ENCODE measurements around the gene FARS2.

The FARS2 gene

DNA sequence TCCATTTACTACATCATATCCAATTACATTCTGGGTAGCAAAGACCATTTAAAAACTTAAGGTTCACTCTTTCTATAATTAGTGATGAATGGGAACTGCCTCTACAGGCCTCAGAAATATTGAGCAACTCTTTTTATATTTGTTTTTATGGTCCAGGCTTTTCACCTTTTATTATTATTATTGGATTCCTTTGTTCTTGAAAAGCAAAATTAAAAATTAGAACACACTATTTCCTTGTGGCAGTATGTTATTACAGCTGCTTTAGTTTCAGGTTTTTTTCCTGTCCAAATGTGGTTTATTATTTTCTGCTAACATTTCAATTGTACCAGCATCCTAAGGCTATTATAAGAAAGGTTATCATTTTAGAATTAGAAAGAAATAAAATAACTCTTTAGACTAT is 150.1 kb downstream of the FARS2 start:
- TF ChIP-seq GATA3 (IDR thresholded peaks at IDR 0.05; ENCODE audit: low read depth, low read length): no peak
- no peak for TF ChIP-seq GATA2 (IDR thresholded peaks at IDR 0.05; ENCODE audit: low read depth, low read length)

DNA sequence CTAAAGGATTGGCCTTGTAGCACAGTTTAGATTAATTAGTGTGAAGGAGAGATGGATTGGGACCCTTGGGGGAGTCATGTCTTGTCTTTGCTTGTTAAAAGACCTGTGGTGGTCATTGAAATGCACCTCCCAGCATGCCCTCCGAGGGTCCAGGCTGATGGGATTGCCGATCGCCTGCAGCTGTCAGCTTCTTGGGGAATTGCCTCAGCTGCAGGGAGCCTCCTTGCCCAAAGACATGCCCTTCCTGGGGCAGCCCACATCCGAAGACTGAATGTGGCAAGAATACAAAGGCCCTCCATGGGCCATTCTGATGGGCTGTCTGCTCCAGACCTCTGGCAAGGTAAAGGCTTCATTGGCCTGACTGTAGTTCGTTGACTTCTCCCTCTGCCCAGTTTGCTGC is 150.7 kb downstream of the FARS2 start:
- no peak for TF ChIP-seq GATA3 (IDR thresholded peaks at IDR 0.05; ENCODE audit: low read depth, low read length)
- no peak for TF ChIP-seq GATA2 (IDR thresholded peaks at IDR 0.05; ENCODE audit: low read depth, low read length)

DNA sequence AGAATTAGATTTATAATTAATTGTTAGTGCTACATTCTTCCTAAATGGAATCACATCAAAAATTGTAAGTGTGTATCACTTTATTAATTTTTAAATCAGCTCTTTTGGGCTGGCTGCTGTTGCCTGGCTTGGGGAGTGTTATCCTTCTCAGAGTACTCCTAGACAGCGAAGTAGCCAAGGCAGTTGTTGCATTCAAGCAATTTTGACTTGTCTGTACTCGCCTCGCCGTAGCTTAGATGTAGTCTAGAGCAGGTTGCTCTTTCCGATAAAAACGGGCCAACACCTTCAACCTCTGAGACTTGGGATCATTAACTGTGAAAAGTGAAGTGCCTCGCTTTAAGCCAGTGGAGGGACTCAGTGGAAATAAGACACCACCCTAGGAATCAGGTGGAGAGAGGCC is 151.3 kb downstream of the FARS2 start:
- TF ChIP-seq GATA3 (IDR thresholded peaks at IDR 0.05; ENCODE audit: low read depth, low read length): no peak
- no peak for TF ChIP-seq GATA2 (IDR thresholded peaks at IDR 0.05; ENCODE audit: low read depth, low read length)

DNA sequence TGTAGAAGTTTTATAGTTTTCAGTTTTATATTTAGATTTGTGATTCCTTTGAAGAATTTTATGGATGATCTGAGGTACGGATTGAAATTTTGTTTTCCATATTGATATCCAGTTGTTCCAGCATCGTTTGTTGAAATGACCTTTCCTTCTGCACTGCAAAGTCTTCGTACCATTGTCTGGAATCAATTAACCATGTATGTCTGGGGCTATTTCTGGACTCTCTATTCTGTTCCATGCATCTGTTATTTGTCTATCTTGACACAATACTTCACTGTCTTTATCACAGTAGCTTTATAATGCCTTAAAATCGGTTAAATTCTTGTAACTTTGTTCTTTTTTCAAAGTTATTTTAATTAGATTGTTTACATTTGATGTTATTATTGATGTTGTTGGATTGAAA is 154.9 kb downstream of the FARS2 start:
- TF ChIP-seq GATA2 (IDR thresholded peaks at IDR 0.05; ENCODE audit: low read depth, low read length) (no peak), GATA3 (IDR thresholded peaks at IDR 0.05; ENCODE audit: low read depth, low read length) (no peak)

- TF ChIP-seq GATA3 (IDR thresholded peaks at IDR 0.05; ENCODE audit: low read depth, low read length) (no peak), GATA2 (IDR thresholded peaks at IDR 0.05; ENCODE audit: low read depth, low read length) (no peak)
Observed at GRCh38 chr6:5422321-5422915, 161.1 kb downstream of the FARS2 start.

DNA sequence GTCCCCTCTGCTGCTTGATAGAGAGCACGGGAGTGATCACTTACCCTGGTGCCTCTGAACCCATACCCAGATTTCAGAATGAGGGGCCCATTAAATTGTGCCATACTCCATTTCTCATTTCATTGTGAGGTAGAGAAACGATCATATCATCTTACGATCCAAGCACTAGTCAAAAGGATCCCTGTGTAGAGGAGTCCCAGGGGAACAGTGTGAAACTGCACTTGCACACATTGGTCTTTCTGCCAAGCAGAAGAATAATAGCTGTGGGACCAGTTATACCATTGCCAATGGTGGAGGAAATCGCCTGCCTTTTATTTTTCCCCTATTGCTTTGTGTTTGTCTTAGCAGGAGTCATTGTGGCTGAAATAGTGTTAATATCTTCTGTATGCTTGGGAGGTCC is 161.9 kb downstream of the FARS2 start:
- TF ChIP-seq GATA2 (IDR thresholded peaks at IDR 0.05; ENCODE audit: low read depth, low read length) (no peak), GATA3 (IDR thresholded peaks at IDR 0.05; ENCODE audit: low read depth, low read length) (no peak)

DNA sequence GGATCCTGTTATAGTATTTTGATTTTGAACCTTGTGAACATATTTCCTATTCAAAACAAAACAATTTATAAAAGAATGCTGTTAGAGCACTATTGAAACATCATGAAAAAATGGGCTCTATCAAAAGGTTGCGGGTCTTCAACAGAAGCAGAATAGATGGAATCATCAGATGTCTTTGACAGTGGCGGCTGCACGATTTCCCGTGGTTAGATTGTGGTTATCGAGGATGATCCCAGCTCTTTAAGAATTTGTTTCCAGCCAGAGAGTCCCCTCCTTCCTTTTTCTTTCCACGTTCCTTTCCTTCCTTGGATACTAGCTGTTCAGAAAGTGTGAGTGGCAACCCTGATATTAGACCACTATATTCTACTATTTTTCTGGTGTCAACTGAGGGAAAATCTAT is 163.4 kb downstream of the FARS2 start:
- no peak for TF ChIP-seq GATA2 (IDR thresholded peaks at IDR 0.05; ENCODE audit: low read depth, low read length)
- TF ChIP-seq GATA3 (IDR thresholded peaks at IDR 0.05; ENCODE audit: low read depth, low read length): no peak

- TF ChIP-seq GATA2 (IDR thresholded peaks at IDR 0.05; ENCODE audit: low read depth, low read length): no peak
- TF ChIP-seq GATA3 (IDR thresholded peaks at IDR 0.05; ENCODE audit: low read depth, low read length): no peak
Observed at GRCh38 chr6:5425267-5425666, 164.0 kb downstream of the FARS2 start.

DNA sequence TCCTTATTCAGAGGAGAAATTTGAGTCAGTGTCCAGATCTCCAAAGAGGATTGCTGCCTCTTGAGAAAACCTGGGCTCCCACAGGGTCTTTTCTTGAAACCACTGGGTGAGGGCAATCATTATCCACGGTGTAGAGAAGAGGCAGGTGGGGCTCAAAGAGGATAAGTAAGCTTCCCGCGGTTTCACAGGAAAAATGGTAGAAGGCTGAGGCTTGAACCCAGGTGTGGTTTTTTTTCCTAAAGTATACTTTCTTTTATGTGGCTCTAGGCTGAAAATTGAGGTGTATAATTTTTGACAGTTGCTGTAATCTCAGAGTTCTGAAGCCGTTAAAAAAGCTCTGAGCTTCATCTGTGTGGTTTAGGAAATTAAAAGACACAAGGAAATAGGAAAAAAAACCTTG is 164.5 kb downstream of the FARS2 start:
- no peak for TF ChIP-seq GATA3 (IDR thresholded peaks at IDR 0.05; ENCODE audit: low read depth, low read length)
- TF ChIP-seq GATA2 (IDR thresholded peaks at IDR 0.05; ENCODE audit: low read depth, low read length): no peak

DNA sequence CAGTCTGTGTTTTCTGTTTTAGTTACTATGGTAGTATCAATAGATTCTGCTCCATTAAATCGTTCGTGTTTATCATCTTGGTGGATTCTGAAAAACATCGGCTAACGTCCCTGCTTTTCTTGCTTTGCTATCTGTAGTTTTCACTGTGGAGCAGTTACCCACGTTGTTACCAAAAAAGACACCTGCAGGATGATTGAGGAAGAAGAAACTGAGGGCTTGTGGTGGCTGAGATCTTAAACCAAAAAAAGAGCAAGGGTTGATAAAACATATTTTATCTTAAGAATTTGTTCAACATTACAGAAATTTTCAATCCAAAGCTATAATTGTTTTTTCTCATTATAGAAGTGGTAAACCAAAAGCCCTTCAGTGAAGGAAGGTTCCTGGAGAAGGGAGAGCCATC is 166.3 kb downstream of the FARS2 start:
- TF ChIP-seq GATA3 (IDR thresholded peaks at IDR 0.05; ENCODE audit: low read depth, low read length): no peak
- TF ChIP-seq GATA2 (IDR thresholded peaks at IDR 0.05; ENCODE audit: low read depth, low read length): no peak

GRCh38 chr6:5433324-5433723 is 172.0 kb downstream of the FARS2 start:
- TF ChIP-seq GATA3 (IDR thresholded peaks at IDR 0.05; ENCODE audit: low read depth, low read length) (no peak), GATA2 (IDR thresholded peaks at IDR 0.05; ENCODE audit: low read depth, low read length) (no peak)

DNA sequence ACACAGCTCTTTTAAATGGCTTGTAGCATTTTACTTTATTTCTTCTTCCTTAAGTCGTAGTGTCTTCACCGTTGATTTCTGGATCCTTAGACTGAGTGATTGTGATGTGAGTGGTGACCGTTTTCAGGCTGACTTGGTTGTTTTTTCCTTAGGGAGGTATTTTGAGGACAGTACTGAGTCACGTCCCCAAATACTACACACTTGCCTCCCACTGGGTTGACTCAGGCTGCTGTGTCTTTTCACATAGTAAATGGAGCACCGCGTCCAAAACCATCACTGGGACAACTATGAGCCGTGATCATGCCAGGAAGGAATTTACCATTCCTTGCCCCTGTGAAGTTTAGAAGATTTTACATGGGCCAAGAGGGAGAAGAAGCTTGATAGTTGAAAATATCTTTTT is 174.1 kb downstream of the FARS2 start:
- no peak for TF ChIP-seq GATA2 (IDR thresholded peaks at IDR 0.05; ENCODE audit: low read depth, low read length)
- no peak for TF ChIP-seq GATA3 (IDR thresholded peaks at IDR 0.05; ENCODE audit: low read depth, low read length)

- TF ChIP-seq GATA3 (IDR thresholded peaks at IDR 0.05; ENCODE audit: low read depth, low read length): no peak
- no peak for TF ChIP-seq GATA2 (IDR thresholded peaks at IDR 0.05; ENCODE audit: low read depth, low read length)
Observed at GRCh38 chr6:5438922-5439584, 177.7 kb downstream of the FARS2 start.

GRCh38 chr6:5439749-5440148 is 178.4 kb downstream of the FARS2 start:
- TF ChIP-seq GATA2 (IDR thresholded peaks at IDR 0.05; ENCODE audit: low read depth, low read length): no peak

GRCh38 chr6:5442319-5442718 is 181.0 kb downstream of the FARS2 start:
- no peak for TF ChIP-seq GATA3 (IDR thresholded peaks at IDR 0.05; ENCODE audit: low read depth, low read length)
- no peak for TF ChIP-seq GATA2 (IDR thresholded peaks at IDR 0.05; ENCODE audit: low read depth, low read length)

DNA sequence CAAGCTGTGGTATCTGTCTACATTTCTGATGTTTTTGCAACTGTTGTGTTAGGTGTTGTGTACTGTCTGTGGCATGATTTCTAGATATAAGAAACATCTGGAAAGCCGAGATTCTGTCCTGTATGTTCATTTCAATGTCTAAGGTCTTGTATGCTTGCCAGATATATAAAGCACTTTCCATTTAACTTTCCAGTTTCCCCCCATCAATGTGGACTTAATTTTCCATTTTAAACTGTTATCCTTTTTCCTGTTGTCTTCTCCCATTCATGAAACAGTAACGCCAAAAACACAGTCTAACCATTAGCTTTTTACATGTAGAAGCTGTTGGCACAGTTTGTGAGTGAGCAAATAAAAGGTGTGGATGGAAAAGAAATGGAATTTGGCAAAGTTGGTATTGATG is 181.6 kb downstream of the FARS2 start:
- TF ChIP-seq GATA3 (IDR thresholded peaks at IDR 0.05; ENCODE audit: low read depth, low read length) (no peak), GATA2 (IDR thresholded peaks at IDR 0.05; ENCODE audit: low read depth, low read length) (no peak)
